Stimulated activated naive CD8-positive, alpha-beta T cell treated with anti-CD3 and anti-CD28 coated beads, Interleukin-15, Interleukin-2, amounts not matched to agents 100 ng/mL and 50 ng/mL, for 24 hours (primary cell): Measurements from ENCODE around the gene SOCS3.

Source experiments
- H3K27ac Mint-ChIP-seq: one replicate; pipeline ENCODE4 v1.8.0; 2021; ENCODE audit warnings: mild to moderate bottlenecking, mixed read lengths
- H3K27me3 Mint-ChIP-seq: one replicate; pipeline ENCODE4 v1.8.0; 2021; ENCODE audit warnings: mixed read lengths
- H3K36me3 Mint-ChIP-seq: one replicate; pipeline ENCODE4 v1.8.0; 2021; ENCODE audit warnings: low read depth, mixed read lengths
- H3K4me1 Mint-ChIP-seq: one replicate; pipeline ENCODE4 v1.8.0; 2021; ENCODE audit warnings: low read depth, mixed read lengths
- H3K4me3 Mint-ChIP-seq: one replicate; pipeline ENCODE4 v1.8.0; 2021; ENCODE audit warnings: mild to moderate bottlenecking, mixed read lengths
- H3K9me3 Mint-ChIP-seq: one replicate; pipeline ENCODE4 v1.8.0; 2021; ENCODE audit warnings: mixed read lengths

Gene SOCS3

DNA sequence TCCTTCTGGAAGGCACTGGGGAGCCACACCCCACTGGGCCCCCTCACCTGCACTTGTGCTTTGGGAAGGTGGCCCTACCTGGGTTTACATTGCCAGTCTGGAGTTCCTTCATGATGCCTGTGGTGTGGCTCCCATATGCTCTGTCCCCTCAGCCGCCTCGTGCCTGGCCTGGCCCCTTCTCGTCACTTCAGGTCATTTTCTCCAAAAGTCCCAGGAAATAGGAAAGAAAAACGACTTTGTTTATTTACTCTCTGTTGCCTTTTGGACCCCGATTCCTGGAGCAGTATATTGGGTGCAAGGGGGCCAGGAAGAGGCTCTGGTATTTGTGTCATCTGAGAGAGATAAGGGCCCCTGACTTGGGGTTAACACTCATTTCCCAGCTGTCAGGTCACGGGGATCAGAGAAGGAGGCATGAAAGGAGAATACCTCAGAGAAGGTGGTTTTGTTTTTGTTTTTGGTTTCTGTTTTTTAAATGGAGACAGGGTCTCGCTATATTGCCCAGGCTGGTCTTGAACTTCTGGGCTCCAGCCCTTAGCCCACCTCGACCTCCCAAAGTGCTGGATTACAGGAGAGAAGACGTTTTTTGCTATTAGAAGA, 4.7 kb downstream of the SOCS3 start:
- Mint-ChIP-seq H3K27ac (peak overlapping the region; percentile 88), H3K27me3 (no peaks in the 10 kb centered on the region), H3K9me3 (no peaks in the 10 kb centered on the region), H3K4me1 (peaks cover 63% of the 10 kb centered on the region), H3K36me3 (peaks cover 23% of the 10 kb centered on the region), H3K4me3 (peak overlapping the region; percentile 90)

DNA sequence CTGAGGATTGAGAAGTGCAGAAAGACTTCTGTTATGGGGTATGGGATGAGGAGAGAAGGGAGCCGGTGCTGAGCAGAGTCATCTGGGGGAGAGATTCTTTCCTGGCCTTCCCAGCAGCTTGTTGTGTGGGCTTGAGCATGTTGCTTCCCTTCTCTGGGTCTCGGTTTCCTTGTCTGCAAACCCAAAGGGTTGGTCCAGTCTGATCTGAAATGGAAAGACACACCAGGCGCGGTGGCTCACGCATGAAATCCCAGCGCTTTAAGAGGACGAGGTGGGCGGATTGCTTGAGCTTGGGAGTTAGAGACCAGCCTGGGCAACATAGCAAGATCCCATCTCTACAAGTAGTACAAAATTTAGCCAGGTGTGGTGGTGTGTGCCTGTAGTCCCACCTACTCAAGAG, 6.0 kb downstream of the SOCS3 start:
- peak overlapping the region; percentile 61 for H3K27ac Mint-ChIP-seq
- no peaks in the 10 kb centered on the region for H3K27me3 Mint-ChIP-seq
- no peaks in the 10 kb centered on the region for H3K9me3 Mint-ChIP-seq
- H3K36me3 Mint-ChIP-seq = peaks cover 23% of the 10 kb centered on the region
- peak overlapping the region; percentile 7 for H3K4me3 Mint-ChIP-seq
- peaks cover 70% of the 10 kb centered on the region for H3K4me1 Mint-ChIP-seq

DNA sequence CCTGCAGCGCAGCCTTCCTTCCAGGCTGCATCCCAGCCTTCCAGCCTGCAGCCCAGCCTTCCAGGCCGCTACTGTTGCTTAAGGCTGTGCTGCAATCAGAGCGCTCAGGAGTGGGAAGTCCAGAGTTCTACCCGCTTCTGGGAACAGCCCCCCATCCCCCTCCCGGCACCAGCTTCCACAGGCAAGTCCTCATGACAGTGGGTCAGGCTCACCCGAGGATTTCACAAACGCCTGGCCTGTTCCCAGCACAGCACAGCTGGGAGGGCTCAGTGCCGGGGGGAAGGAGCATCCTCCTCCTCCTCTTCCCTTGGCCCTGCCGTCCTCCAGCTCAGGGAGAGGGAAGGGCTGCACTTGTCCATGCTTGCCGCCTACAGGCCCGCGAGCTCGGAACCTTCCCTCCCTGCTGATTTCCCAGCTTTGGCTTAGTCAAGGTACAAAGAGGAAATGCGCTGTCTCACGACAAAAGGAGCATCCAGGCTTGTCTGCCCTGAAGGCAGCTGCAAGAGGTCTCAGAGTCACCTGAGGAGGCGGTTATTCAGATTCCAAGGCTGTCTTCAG, 8.3 kb downstream of the SOCS3 start:
- H3K4me3 Mint-ChIP-seq = no peak overlapping the region
- no peaks in the 10 kb centered on the region for H3K36me3 Mint-ChIP-seq
- no peaks in the 10 kb centered on the region for H3K9me3 Mint-ChIP-seq
- H3K27ac Mint-ChIP-seq = no peak overlapping the region
- no peaks in the 10 kb centered on the region for H3K27me3 Mint-ChIP-seq
- H3K4me1 Mint-ChIP-seq = peaks cover 71% of the 10 kb centered on the region

DNA sequence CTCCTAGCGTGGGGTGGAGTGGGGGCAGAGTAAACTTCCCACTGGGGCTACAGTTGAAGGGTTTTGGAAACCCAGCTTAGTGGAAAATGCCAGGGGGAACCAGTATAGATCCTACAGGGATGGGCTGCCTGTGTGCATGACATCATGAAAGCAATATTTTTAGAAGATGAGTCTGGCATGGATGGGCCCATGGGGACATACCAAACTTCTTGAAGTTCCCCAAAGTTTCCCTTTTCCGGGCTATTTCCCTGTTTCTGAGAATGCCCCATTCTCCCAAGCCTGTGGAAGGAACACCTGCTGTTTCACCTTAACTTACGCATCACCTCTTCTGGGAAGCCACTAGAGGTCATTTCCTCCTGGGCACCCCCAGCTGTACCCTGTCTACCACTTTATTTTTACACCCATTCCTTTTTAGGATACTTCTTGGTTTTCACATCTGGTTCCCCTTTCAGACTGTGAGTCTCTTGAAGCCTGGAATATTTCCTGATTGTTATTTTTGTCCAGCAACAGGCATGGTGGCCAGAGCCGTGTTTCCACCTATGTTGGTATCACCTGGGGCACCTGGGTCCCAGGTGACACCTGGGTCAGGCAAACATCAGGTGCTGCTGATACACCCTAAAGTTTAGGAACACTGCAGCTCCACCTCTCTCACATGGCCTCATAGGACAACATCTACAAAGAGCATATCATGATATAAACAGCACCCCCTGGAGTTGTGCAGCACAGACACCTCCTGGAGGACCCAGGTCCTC, 9.8 kb downstream of the SOCS3 start:
- Mint-ChIP-seq H3K36me3 (no peaks in the 10 kb centered on the region), H3K4me1 (peaks cover 64% of the 10 kb centered on the region), H3K9me3 (no peaks in the 10 kb centered on the region), H3K27ac (peak overlapping the region; percentile 28), H3K4me3 (no peak overlapping the region), H3K27me3 (no peaks in the 10 kb centered on the region)

DNA sequence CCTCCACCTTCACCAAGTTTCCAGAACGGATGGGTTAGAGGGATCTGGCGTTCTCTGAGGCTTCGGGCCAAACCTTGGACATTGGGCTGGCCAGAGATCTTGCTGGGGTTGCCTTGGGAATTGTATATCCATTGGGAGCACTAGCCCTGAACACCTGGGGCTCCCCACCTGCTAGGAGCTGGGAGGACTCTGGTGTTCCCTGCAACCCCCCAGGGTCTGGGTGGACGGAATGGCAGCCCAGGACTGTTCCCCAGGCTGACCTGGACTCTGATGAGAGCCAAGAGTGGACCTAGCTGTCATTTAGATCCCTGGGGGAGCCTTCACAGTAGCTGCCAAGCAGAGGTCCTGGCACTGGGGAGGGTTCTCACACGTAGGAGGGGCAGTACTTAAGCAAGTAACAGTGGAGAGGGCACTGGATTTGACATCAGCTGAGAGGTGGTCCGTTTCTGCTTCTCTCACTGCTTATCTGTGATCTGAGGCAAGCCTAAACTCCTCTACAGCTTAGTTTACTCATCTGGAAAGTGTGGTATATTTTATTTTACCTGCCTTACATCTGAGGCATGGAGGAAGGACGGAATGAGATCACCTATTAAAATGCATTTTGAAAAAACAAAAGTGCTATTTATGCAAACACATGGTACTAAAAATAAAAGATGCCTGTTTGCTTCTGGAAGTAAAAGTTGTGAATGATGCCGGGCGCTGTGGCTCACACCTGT, 11.7 kb downstream of the SOCS3 start:
- no peaks in the 10 kb centered on the region for H3K9me3 Mint-ChIP-seq
- peak overlapping the region; percentile 45 for H3K27ac Mint-ChIP-seq
- no peaks in the 10 kb centered on the region for H3K27me3 Mint-ChIP-seq
- peaks cover 59% of the 10 kb centered on the region for H3K4me1 Mint-ChIP-seq
- H3K4me3 Mint-ChIP-seq = no peak overlapping the region
- H3K36me3 Mint-ChIP-seq = no peaks in the 10 kb centered on the region

DNA sequence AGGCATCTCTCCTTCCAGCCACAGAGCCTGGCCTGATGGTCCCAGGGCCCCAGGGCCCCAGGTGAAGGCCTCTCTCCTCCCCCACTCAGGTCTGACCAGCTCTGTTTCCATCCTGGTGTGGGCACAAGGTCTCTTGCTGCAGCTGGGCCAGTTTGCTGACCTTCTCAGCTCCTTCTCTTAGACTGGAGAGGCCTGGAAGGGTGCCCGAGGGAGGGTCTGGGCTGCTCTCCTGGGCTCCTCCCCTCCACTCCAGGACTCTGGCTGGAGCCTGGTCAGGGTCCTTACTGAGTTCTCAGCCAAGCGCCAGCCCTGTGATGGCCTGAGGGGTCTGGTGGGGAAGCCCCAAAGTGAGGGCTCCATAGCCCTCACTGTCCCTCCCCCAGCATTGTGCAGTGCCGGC, 12.4 kb downstream of the SOCS3 start:
- peaks cover 64% of the 10 kb centered on the region for H3K4me1 Mint-ChIP-seq
- H3K4me3 Mint-ChIP-seq = no peak overlapping the region
- H3K27me3 Mint-ChIP-seq = no peaks in the 10 kb centered on the region
- H3K36me3 Mint-ChIP-seq = no peaks in the 10 kb centered on the region
- H3K9me3 Mint-ChIP-seq = no peaks in the 10 kb centered on the region
- H3K27ac Mint-ChIP-seq = no peak overlapping the region

DNA sequence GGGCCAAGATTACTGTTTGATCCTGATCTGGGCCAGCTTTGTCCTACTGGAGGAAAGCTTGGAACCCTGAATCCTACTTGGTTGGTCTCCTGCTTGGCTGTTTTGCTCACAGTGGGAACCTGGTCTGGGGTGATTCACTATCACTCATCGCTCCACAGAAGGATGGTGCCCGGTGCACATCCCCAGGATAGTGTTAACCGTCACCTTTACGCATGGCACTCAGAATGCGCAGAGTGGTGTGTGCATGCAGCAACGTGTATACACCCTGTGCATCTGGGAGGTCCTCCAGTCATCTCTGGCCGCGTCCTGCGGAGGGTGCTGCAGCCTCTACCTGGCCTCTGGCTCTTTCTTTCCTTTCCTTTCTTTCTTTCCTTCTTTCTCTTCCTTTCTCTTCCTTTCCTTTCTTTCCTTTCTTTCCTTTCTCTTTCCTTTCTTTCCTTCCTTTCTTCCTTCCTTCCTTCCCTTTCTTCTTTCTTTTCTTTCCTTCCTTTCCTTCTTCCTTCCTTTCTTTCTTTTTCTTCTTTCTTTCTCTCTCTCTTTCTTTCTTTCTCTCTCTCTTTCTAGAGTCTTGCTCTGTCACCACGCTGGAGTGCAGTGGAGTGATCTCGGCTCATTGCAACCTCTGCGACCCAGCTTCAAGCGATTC, 13.1 kb downstream of the SOCS3 start:
- Mint-ChIP-seq H3K36me3 (no peaks in the 10 kb centered on the region), H3K27ac (no peak overlapping the region), H3K9me3 (no peaks in the 10 kb centered on the region), H3K4me1 (peaks cover 61% of the 10 kb centered on the region), H3K27me3 (no peaks in the 10 kb centered on the region), H3K4me3 (no peak overlapping the region)

DNA sequence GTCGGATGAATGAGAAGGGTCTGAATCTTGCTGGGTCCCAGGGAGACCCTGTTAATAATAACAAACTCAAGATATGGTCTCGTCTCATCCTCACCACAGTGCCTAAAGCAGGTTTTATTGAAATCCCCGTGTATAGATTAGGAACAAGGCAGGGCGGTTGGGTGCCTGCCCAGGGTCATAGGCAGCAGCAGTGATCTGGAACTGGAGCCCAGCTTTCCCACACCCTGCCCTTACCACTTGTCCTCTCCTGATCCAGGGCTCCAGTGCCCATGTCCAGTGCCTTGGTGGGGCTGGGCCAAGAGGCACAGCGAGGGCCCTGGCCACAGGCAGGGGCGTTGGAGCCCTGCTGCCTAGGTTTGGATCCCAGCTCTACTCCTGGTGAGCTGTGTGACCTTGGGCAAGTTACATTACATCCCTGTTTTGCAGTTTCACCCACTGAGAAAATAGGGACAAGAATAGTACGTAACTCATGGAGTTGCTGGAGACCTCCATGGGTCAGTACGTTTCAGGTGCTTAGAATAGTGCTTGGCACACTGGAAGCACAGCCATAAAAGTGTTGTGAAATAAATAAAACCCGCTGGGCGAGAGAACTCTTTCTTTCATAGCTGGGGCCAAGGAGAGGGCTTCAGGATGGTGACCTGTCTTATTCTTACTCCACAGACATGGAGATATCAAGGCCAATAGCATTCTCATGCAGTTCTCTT, 13.9 kb downstream of the SOCS3 start:
- no peaks in the 10 kb centered on the region for H3K27me3 Mint-ChIP-seq
- no peaks in the 10 kb centered on the region for H3K9me3 Mint-ChIP-seq
- H3K27ac Mint-ChIP-seq = no peak overlapping the region
- H3K4me3 Mint-ChIP-seq = no peak overlapping the region
- H3K4me1 Mint-ChIP-seq = peaks cover 62% of the 10 kb centered on the region
- no peaks in the 10 kb centered on the region for H3K36me3 Mint-ChIP-seq

DNA sequence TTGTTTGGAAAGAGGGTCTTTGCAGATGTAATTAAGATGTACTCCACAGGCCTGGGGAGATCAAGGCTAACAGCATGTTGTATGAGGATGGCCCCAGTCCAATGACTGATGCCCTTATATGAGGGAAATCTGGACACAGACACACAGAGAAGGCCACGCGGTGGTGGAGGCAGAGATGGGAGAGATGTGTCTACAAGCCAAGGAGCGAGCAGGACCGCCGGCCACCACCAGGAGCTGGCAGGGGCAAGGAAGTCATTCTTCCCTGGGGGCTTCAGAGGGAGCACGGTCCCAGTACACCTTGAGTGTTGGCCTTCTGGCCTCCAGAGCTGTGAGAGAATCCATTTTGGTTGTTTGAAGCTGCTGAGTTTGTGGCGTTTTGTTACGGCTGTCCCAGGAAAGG, 14.7 kb downstream of the SOCS3 start:
- no peak overlapping the region for H3K27ac Mint-ChIP-seq
- H3K36me3 Mint-ChIP-seq = no peaks in the 10 kb centered on the region
- no peak overlapping the region for H3K4me3 Mint-ChIP-seq
- H3K9me3 Mint-ChIP-seq = no peaks in the 10 kb centered on the region
- H3K4me1 Mint-ChIP-seq = peaks cover 62% of the 10 kb centered on the region
- no peaks in the 10 kb centered on the region for H3K27me3 Mint-ChIP-seq

DNA sequence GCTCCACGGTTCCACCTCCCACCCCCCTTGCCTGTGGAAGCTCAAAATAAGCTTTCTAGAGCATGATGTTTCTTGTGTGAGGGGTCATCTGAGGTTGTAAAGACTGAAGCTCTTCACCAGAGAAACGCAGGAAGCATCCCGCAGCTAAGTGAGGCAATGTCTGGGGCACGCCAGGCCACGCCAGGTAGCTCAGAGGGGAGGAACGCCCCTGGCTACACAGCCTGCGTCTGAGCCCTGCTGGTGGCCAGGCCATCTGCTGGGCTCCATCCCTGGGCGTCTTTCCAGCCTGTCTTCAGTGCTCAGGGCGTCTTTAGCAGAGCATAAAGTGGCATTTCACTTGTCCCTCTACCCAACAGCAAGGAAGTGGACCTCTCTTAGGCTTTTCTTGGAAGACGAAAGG, 15.2 kb downstream of the SOCS3 start:
- no peaks in the 10 kb centered on the region for H3K36me3 Mint-ChIP-seq
- H3K27me3 Mint-ChIP-seq = no peaks in the 10 kb centered on the region
- no peaks in the 10 kb centered on the region for H3K9me3 Mint-ChIP-seq
- H3K27ac Mint-ChIP-seq = no peak overlapping the region
- peaks cover 63% of the 10 kb centered on the region for H3K4me1 Mint-ChIP-seq
- H3K4me3 Mint-ChIP-seq = no peak overlapping the region

DNA sequence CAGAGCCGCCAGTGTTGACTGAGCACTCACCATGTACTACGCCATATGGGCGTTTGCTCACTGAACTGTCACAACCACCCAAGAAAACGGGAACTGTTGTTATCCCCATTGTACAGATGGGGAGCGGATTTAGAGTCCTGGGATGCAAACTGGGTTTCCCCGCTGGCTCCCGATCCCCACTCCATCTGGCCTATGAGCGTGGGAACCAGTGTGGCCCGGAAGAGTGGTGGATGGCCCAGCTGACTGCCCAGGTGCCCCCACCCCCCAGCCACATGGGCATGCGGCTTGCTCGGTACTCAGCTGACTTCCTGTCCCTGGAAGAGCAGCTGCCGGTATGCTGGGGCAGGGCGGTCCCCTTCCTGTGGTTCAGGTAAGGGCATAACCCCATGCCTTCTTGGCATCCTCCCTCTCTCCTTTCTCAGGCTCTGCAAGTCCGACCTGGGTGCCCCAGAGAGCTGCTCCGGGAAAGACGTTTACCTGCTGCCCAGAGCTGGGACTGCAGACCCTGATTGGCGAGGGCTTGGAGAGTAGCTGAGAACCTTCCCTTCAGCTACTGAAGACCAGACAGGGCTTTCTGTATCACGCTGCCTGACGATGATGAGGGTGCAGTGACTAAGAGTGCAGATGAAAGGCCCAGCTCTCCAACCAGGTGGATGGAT, 16.2 kb downstream of the SOCS3 start:
- H3K9me3 Mint-ChIP-seq = no peaks in the 10 kb centered on the region
- H3K4me3 Mint-ChIP-seq = peak overlapping the region; percentile 54
- H3K36me3 Mint-ChIP-seq = no peaks in the 10 kb centered on the region
- H3K27me3 Mint-ChIP-seq = no peaks in the 10 kb centered on the region
- peak overlapping the region; percentile 83 for H3K27ac Mint-ChIP-seq
- peaks cover 65% of the 10 kb centered on the region for H3K4me1 Mint-ChIP-seq

DNA sequence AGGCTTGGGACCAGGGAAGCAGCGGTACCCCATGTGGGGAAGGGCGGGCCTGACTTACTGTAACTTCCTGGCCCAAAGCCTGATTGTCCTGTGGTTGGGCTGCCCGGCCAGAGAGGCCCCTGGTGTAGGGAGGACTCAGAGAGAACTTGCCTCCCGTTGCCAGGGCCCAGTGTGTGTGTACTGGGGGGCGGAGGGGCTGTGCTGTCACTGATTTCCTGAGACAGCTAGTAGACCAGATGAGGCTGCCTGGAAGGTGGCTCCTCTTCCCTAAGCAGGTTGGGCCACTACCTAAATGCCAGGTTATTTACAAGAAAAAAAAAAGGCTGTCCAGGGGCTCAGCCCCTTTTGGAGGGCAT, 16.7 kb downstream of the SOCS3 start:
- Mint-ChIP-seq H3K4me1 (peaks cover 61% of the 10 kb centered on the region), H3K27ac (peak overlapping the region; percentile 83), H3K27me3 (no peaks in the 10 kb centered on the region), H3K9me3 (no peaks in the 10 kb centered on the region), H3K36me3 (no peaks in the 10 kb centered on the region), H3K4me3 (peak overlapping the region; percentile 54)

DNA sequence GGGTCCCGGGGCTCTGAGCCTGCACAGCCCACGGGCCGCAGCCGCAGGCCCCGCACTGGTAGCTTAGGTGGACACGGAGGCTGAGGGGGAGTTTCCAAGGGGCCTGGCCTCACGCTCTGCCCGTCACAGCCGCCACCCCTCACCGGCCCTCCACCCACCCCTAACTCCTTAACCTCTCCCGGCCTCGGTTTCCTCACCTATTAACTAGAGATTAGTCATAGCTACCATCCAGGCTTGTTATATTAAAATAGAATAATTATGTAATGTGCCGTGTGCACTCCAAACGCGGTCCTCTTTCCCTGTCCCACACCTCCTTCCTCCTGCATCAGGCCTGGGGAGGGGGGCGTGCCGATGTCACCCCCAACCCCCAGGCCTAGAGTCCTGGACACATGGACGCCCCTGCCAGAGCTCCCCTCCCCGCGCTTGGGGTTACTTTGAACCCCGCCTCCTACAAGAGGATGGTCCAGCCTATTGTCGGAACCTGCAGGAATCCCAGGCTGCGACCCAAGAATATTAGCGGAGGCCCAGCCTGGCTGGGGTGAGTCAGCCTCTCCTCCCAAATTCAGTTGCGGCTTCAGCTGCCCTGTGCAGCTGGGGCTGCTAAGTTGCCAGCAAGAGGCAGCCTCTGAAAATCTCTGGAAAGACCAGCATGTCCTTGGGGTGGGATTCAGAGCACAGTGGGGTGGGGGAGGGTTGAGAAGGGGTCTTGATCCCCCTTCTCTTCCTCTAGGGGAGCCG, 17.3 kb downstream of the SOCS3 start:
- H3K9me3 Mint-ChIP-seq = no peaks in the 10 kb centered on the region
- H3K27ac Mint-ChIP-seq = peak overlapping the region; percentile 83
- H3K36me3 Mint-ChIP-seq = no peaks in the 10 kb centered on the region
- H3K27me3 Mint-ChIP-seq = no peaks in the 10 kb centered on the region
- peaks cover 59% of the 10 kb centered on the region for H3K4me1 Mint-ChIP-seq
- peak overlapping the region; percentile 54 for H3K4me3 Mint-ChIP-seq
